Ecto neural progenitor cell (in vitro differentiated cells): ENCODE results near the gene UTP11.

Source experiments
- DNase-seq: peaks from one replicate; pipeline ENCODE4 v3.0.0-alpha.2; 2018; ENCODE audit warnings: low spot score

UTP11 gene

GRCh38 chr1:38046333-38046883, 33.9 kb downstream of the UTP11 start, which contains the start of gene POU3F1:
Gene POU3F1 (minus strand): TSS chr1:38046793. CDS start chr1:38046743, 50 bp downstream.
- peak; percentile 76 for DNase-seq

DNA sequence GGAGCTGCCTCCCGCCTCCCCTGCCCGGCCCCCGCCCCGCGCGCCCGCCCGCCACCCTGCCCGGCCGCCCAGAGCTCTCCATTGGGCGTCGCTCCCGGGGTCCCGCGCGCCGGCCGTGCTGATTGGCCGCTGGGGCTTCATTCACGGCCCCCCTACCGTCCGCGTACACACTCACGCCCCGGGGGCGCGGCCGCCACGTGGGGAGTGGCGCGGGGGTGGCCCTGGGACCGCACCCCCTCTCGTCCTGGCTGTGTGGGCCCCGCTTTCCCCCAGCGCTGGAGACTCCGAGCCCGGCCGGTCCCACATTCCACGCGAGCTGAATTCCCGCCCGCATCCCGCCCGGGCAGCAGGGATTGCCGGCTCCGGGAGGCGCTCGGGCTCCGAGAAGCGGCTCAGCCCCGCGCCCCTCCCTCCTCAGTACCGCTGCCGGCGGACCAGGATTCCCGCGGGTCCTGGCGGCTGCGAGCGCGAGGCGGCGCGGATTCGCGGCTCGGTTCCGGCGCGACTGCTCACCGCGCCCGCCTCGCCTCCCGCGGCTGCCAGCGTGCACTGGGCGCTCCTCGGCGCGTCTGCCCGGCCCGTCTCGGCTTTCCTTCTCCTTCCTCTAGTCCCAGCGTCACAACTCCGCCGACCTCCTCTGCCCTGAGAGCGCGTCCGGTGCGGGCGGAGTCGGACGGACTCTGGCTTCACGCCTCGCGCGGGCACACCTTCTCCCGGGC, 34.5 kb downstream of the UTP11 start:
- DNase-seq, result peak; percentile 95

GRCh38 chr1:38047603-38048141, 35.1 kb downstream of the UTP11 start:
- DNase-seq, result peak; percentile 78

DNA sequence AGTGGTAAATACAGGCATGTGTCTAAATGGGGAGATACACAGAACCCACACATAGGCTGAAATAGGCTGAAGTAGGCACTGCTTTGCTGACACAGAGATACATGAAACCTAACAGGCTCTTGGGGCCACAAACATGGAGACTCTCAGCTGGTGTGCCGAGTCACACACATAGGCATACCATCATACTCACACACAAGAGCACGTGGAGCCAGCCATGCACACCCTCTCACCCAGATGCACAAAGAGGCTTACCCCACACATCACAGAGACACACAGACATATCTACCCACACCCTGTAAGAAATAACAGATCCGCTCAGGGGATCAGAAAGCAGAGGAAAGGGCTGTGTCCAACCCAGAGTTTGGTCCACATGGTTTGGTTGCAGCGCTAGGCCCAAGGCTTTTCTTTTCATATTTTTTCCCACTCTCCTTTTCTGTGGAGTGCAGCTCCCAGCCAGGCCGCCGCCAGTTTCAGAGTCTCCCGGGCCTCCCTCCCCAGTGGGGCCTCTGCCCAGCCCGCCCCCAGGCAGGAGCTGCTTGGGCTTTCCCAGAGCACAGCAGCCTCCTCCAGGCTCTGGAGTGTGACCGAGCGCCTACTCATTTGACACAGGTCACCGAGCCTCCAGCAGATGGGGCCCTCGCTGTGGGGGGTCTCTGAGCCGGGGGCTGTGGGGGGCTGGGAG, 38.0 kb downstream of the UTP11 start:
- DNase-seq, result peak; percentile 85

GRCh38 chr1:38051079-38051543, 38.6 kb downstream of the UTP11 start:
- no peak for DNase-seq

- no peak for DNase-seq
These were observed 40.3 kb downstream of the UTP11 start for GRCh38 chr1:38052750-38053415.

DNA sequence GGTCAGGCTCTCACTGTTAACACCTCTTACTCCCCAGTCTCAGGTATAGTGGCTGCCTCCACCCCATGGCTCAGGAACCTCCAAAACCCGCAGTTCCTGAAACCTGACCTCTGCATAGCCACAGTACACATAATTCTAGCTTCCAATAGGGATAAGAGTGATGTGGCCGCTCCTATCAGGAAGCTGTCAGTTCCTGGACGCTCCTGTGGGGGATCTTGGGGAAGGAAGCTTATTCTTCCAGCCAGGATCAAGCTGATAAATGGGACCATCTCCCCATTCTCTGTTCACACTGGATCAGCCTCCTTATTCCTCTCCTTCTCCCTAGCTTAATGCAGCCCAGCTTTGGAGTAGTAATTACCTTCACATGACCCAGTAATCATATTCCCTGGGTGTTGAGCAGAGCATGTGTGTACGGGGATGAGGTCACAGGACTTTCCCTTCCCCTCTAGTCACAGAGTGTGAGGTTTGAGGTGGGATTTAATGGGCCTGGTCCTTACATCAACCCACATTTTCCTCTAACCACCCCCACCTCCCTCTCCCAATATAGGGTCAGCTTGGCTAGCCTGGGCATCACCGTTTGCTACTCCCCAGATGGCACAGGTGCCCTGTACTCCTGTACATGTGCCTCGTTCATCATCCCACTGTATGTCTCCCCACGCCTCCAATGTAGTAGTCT, 41.0 kb downstream of the UTP11 start:
- DNase-seq, result no peak

GRCh38 chr1:38055398-38055797, 42.9 kb downstream of the UTP11 start:
- no peak for DNase-seq

DNA sequence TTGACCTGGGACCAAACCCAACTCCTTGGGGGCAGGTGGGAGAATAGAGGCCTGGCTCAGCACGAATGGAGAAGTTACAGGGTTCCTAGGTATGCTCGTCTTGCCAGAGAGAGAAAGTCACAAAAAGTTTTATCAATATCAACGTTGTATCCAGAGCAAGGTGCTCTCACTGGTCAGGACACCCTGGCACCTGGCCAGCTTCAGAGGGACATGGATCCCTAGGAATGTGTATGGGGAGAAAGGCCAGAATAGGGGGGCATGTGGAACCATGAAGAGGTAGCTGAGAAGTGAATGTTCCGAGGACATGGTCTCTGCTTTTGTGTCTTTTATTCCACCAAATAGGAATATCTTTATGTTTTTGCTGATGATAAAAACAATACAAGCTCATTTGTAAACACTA, 43.4 kb downstream of the UTP11 start:
- DNase-seq, result no peak

DNA sequence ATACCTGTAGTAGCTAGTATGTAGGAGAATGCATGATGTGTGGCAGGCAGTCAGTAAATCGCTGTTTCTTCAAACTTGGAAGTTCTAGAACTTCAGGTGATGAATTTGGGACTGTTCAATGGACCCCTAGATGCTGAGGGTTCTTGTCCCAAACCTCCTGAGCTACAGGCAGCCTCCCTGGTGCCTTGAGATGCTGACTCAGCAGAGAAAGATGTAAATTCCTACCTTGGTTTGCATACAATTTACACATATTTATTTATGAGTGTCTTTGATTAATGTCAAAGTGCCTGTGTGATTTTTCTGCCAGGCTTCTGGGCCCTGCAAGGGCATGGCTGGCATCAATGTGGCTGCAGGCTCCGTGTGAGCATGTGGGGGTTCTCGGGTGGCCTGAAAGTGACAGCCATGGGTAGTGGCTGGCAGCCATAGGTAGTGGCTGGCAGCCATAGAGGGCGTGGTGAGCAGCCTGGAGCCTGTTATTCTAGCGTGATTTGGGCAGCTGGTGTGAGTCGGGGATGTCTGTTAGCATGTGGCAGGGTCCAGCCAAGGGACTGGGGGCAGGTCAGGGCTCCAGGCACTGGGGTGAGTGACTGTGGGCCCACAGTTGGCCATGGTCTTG, 47.2 kb downstream of the UTP11 start:
- no peak for DNase-seq

DNA sequence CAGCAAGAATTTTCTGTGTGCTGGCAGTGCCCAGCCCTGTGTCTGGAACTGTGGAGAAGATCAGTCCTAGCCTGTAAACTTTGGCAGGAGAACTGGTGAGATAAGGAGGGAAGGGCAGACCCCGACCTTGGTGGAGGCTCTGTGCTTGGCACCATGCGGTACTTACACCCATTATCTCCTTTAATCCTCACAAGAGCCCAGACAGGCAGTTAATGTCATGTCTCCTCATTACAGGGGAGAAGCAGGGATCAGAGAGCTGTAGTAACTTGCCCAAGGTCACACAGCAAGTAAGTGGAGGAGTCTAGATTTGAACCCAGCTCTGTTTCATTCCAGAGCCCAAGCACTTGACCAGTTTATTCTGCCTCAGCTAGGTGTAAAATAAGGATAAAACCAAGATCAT, 48.0 kb downstream of the UTP11 start:
- no peak for DNase-seq

DNA sequence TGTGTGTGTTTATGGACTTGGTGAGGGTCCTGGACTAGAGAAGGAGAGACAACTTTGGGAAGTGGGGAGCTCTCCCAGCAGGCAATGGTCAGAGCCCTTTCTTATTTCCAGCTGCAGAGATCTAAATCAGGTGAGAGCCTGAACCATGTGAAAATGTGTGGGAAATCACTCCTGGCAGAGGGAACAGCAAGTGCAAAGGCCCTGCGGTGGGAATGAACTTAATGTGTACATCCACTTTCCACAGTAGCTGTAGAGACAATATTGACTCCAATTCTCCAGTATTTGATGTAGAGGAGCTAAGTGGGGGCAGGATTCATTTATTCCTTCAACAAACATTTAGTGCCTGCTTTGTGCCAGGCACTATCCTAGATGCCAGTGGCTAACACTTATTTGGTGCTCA, 48.8 kb downstream of the UTP11 start:
- DNase-seq, result no peak

- DNase-seq, result no peak
These were observed 49.4 kb downstream of the UTP11 start for GRCh38 chr1:38061883-38062328.

DNA sequence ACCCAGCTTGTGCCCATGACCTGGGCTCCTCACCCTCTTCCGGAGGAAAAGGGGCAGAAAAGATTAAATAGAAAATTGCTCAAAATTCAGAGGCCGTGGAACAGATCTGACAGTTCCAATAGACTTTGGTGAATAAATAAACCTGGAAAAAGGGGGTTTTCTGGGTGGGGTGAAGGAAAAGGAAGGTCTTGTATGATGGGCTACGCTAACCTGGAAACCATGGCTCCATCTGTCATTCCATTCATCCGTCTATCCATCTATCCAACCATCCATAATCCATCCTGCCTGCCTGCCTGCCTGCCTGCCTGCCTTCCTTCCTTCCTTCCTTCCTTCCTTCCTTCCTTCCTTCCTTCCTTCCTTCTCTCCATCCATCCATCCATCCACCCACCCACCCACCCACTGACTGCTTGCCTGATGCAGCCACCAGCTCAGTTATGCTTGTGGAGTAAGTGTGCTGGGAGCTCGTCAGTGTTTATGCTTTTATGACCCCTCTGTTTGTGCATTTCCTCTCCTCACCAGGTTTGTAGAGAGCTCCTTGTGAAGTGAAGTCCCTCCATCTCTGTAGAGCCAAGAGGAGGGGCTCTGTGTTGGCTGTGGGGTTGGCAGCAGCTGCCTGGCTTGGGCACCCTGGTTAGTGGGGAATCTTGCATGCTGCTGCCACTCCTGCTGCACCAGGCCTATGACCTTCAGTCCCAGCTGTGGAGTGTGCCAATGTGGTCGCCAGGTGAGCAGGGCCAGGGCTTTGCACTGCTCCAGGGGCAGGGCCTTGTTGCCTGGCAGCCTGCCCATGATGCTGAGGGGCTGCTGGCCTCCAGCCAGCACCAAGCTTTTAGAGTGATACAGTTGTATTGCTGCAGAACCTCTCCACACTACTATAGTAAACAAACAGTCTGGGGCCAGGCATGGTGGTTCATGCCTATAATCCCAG, 50.1 kb downstream of the UTP11 start:
- DNase-seq, result no peak

- DNase-seq, result no peak
These were observed 51.1 kb downstream of the UTP11 start for GRCh38 chr1:38063616-38064015.

- no peak for DNase-seq
These were observed 51.8 kb downstream of the UTP11 start for GRCh38 chr1:38064197-38064903.

- no peak for DNase-seq
These were observed 55.9 kb downstream of the UTP11 start for GRCh38 chr1:38068220-38068979.

DNA sequence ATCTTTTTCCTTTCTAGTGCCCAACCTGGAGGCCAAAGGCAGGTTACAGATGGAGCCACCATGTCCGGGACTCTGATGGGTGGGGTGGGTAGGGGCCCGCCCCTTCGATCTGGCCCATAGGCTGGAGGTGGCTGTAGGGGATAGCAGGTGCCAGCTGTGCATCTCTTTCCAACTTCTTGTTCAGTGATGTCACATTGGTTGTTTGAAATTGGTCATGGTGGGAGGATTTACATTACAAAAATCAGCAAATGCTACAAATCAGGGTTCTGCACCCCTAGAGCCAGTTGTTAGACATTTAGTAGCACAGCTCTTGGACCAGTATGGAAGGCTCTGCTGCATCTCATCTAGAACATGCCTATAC, 56.4 kb downstream of the UTP11 start:
- DNase-seq, result no peak
